ENCODE data around the gene SCN1A.
"Not testable (repeated sequence)": the region's sequence is repeated elsewhere in the genome, so short reads cannot be mapped to it uniquely, and the experiment has no call there.

The SCN1A gene

GRCh38 chr2:166127217-166128155, at the start of gene SCN1A:
Gene SCN1A (minus strand): TSS chr2:166128020. CDS start chr2:166073621, 54,399 bp downstream.
- peak; percentile 41 for DNase-seq

GRCh38 chr2:166173263-166173662, 45.4 kb upstream of the SCN1A start:
- no peak for DNase-seq

- DNase-seq, result no peak
Observed at GRCh38 chr2:166171216-166171615, 43.4 kb upstream of the SCN1A start.

GRCh38 chr2:166170356-166170755, 42.5 kb upstream of the SCN1A start:
- DNase-seq, result peak; percentile 19

GRCh38 chr2:166167449-166167848, 39.6 kb upstream of the SCN1A start:
- DNase-seq, result no peak

- no peak for DNase-seq
Observed at GRCh38 chr2:166163775-166164174, 36.0 kb upstream of the SCN1A start.

GRCh38 chr2:166158546-166158945, 30.7 kb upstream of the SCN1A start:
- no peak for DNase-seq

- no peak for DNase-seq
Observed at GRCh38 chr2:166157578-166157977, 29.8 kb upstream of the SCN1A start.

- no peak for DNase-seq
Observed at GRCh38 chr2:166156985-166157490, 29.2 kb upstream of the SCN1A start.

- no peak for DNase-seq
Observed at GRCh38 chr2:166155589-166155988, 27.8 kb upstream of the SCN1A start.

- no peak for DNase-seq
Observed at GRCh38 chr2:166154685-166155338, 27.0 kb upstream of the SCN1A start.

- no peak for DNase-seq
Observed at GRCh38 chr2:166152064-166152463, 24.2 kb upstream of the SCN1A start.

- no peak for DNase-seq
Observed at GRCh38 chr2:166148500-166149400, 20.9 kb upstream of the SCN1A start.

GRCh38 chr2:166147883-166148282, 20.1 kb upstream of the SCN1A start:
- DNase-seq, result no peak

- DNase-seq, result no peak
Observed at GRCh38 chr2:166144071-166144470, 16.3 kb upstream of the SCN1A start.

GRCh38 chr2:166140932-166141331, 13.1 kb upstream of the SCN1A start:
- DNase-seq, result no peak

GRCh38 chr2:166140475-166140874, 12.7 kb upstream of the SCN1A start:
- no peak for DNase-seq

- not testable (repeated sequence) for DNase-seq
Observed at GRCh38 chr2:166139479-166139878, 11.7 kb upstream of the SCN1A start.

- no peak for DNase-seq
Observed at GRCh38 chr2:166138667-166139066, 10.8 kb upstream of the SCN1A start.

- no peak for DNase-seq
Observed at GRCh38 chr2:166138144-166138543, 10.3 kb upstream of the SCN1A start.

GRCh38 chr2:166137331-166137730, 9.5 kb upstream of the SCN1A start:
- no peak for DNase-seq

- no peak for DNase-seq
Observed at GRCh38 chr2:166135849-166136258, 8.0 kb upstream of the SCN1A start.
